Measurements from ENCODE around the gene NFATC2IP. TPM values are rescaled to one million over a fixed set of nuclear protein-coding genes. Genes with fewer than 3 reads are reported as not detected.

The NFATC2IP gene
- total RNA-seq, 1 experiment from 2014 or later: 63.5 TPM

DNA sequence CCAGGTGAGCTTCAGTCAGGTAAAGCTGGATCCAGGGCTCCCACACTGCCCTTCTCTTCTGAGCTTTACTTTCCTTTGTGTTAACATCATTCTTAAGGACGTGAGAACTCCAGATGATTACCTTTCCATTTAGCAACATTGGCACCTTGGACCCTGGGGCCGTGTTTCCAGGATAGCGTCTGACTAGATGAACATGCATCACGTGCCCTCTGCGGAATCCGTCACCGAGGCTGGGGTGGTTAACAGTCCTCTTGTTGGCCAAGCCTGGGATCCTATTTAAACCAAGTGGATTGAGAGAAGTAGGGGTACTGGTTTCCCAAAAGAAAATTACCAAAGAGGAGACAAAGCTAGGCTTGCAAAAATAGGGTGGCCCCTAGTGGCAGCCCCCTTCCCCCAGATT is 30.2 kb downstream of the NFATC2IP start:
- no peak overlapping the region for H3K4me3 ChIP-seq (ENCODE audit: low read depth, low read length, poor library complexity, severe bottlenecking)
- no peak for TF ChIP-seq EZH2 (IDR thresholded peaks at IDR 0.05; ENCODE audit: borderline replicate concordance, low read depth, low read length, poor library complexity, severe bottlenecking)
- no peak for TF ChIP-seq CTCF (conservative IDR thresholded peaks at IDR 0.05; ENCODE audit: low read depth, low read length)
- no peaks in the 10 kb centered on the region for H3K27me3 ChIP-seq (replicated peaks; ENCODE audit: insufficient read depth, low read depth, low read length, poor library complexity)
- intact Hi-C loops (cut with micrococcal nuclease; ENCODE audit: unreplicated experiment): no loop called here
- peaks cover 3% of the 10 kb centered on the region for H3K36me3 ChIP-seq (ENCODE audit: insufficient read depth, low read length, poor library complexity, severe bottlenecking)
- no peaks in the 10 kb centered on the region for H3K4me1 ChIP-seq (ENCODE audit: insufficient read depth, low read length, poor library complexity, severe bottlenecking)
- CTCF ChIA-PET: no interaction called here
- H3K9me3 ChIP-seq (ENCODE audit: low read depth, low read length, poor library complexity, severe bottlenecking): no peaks in the 10 kb centered on the region
- H3K27ac ChIP-seq (ENCODE audit: low read depth, low read length, poor library complexity, severe bottlenecking): no peak overlapping the region
- no TSS peak for BruUV-seq (replicated peaks)
- no peak for DNase-seq (ENCODE audit: low spot score)
- POLR2A ChIA-PET (ENCODE audit: low non-redundant PET): no interaction called here

GRCh38 chr16:28981517-28981916 is 30.8 kb downstream of the NFATC2IP start:
- TF ChIP-seq CTCF (conservative IDR thresholded peaks at IDR 0.05; ENCODE audit: low read depth, low read length) (peak; percentile 60), EZH2 (IDR thresholded peaks at IDR 0.05; ENCODE audit: borderline replicate concordance, low read depth, low read length, poor library complexity, severe bottlenecking) (no peak)
- intact Hi-C loops (cut with micrococcal nuclease; ENCODE audit: unreplicated experiment): no loop called here
- Histone ChIP-seq H3K27ac (ENCODE audit: low read depth, low read length, poor library complexity, severe bottlenecking) (no peak overlapping the region), H3K9me3 (ENCODE audit: low read depth, low read length, poor library complexity, severe bottlenecking) (no peaks in the 10 kb centered on the region), H3K27me3 (replicated peaks; ENCODE audit: insufficient read depth, low read depth, low read length, poor library complexity) (no peaks in the 10 kb centered on the region), H3K36me3 (ENCODE audit: insufficient read depth, low read length, poor library complexity, severe bottlenecking) (peaks cover 3% of the 10 kb centered on the region), H3K4me3 (ENCODE audit: low read depth, low read length, poor library complexity, severe bottlenecking) (no peak overlapping the region), H3K4me1 (ENCODE audit: insufficient read depth, low read length, poor library complexity, severe bottlenecking) (no peaks in the 10 kb centered on the region)
- peak; percentile 33 for DNase-seq (ENCODE audit: low spot score)
- CTCF ChIA-PET: no interaction called here
- no TSS peak for BruUV-seq (replicated peaks)
- POLR2A ChIA-PET (ENCODE audit: low non-redundant PET): no interaction called here

DNA sequence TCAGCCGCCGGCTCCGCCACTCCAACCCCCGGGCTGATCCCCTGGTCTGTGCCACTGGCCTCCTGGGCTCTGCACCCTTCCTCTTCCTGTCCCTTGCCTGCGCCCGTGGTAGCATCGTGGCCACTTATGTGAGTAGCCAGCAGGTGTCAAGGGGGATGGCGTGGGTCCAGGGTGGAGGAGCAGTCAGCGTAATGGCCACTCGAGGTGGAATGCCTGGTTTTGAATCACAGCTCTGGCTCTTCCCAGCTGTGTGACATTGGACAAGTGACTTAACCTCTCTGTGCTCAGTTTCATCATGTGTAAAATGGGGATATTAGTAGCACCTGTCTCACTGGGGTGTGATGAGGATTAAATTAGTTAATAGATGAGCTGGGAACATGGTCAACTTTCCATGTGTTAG is 31.7 kb downstream of the NFATC2IP start:
- no peak overlapping the region for H3K27ac ChIP-seq (ENCODE audit: low read depth, low read length, poor library complexity, severe bottlenecking)
- ChIA-PET CTCF (interaction anchor here (0.5 kb wide), 1 partner anchor 10 kb away, joined by 3 read pairs; no protein-coding TSS in a partner anchor), POLR2A (ENCODE audit: low non-redundant PET) (no interaction called here)
- no peaks in the 10 kb centered on the region for H3K27me3 ChIP-seq (replicated peaks; ENCODE audit: insufficient read depth, low read depth, low read length, poor library complexity)
- H3K4me3 ChIP-seq (ENCODE audit: low read depth, low read length, poor library complexity, severe bottlenecking): no peak overlapping the region
- no peak for TF ChIP-seq CTCF (conservative IDR thresholded peaks at IDR 0.05; ENCODE audit: low read depth, low read length)
- no peak for TF ChIP-seq EZH2 (IDR thresholded peaks at IDR 0.05; ENCODE audit: borderline replicate concordance, low read depth, low read length, poor library complexity, severe bottlenecking)
- H3K36me3 ChIP-seq (ENCODE audit: insufficient read depth, low read length, poor library complexity, severe bottlenecking): peaks cover 3% of the 10 kb centered on the region
- H3K9me3 ChIP-seq (ENCODE audit: low read depth, low read length, poor library complexity, severe bottlenecking): no peaks in the 10 kb centered on the region
- no peaks in the 10 kb centered on the region for H3K4me1 ChIP-seq (ENCODE audit: insufficient read depth, low read length, poor library complexity, severe bottlenecking)
- no peak for DNase-seq (ENCODE audit: low spot score)
- intact Hi-C loops (cut with micrococcal nuclease; ENCODE audit: unreplicated experiment): no loop called here
- no TSS peak for BruUV-seq (replicated peaks)

Data from A673 (cell line).